Occipital lobe (tissue), 2 donors: ENCODE measurements around the gene PBX2. TPM values are rescaled to one million over a fixed set of nuclear protein-coding genes. Genes with fewer than 3 reads are reported as not detected.
A peak's percentile ranks its signal among the peaks of the same experiment; 100 is the strongest.

Experiments used
- DNase-seq: peaks from one replicate; lab custom pipeline; 2025; lab: John Stamatoyannopoulos, UW
- total RNA-seq: library from RNA; depleted of rRNA; stranded (reverse); fragments of >200 nt; gene quantifications from one replicate; pipeline ENCODE4 v1.2.3, GENCODE V29; 2014

Gene PBX2
- total RNA-seq, 1 donor from 2014 or later, result 18.1 TPM

GRCh38 chr6:32173051-32173727, 16.8 kb downstream of the PBX2 start:
- DNase-seq, result no peak

- no peak for DNase-seq
Observed at GRCh38 chr6:32171234-32171633, 18.8 kb downstream of the PBX2 start.

DNA sequence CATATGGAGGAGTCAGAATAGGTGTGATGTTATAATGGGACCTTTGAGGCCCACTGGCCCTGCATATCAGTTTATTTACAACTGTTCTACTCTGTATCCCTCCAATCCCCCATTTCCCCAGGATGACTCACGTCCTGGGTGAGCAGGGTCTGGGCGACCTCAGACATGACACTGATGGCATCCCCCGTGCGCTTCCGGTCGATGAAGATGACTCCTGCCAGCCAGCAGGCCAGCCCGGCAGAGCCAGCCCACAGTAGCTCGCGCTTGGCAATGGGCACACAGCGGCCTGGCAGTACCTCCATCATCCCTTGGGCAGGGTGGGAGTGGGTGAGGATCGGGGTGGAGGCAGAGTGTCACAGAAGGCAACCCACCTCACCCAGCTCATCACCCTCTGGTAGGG, 19.7 kb downstream of the PBX2 start:
- no peak for DNase-seq

GRCh38 chr6:32168807-32169591, 21.0 kb downstream of the PBX2 start:
- no peak for DNase-seq

GRCh38 chr6:32168350-32168749, 21.7 kb downstream of the PBX2 start:
- no peak for DNase-seq

- no peak for DNase-seq
Observed at GRCh38 chr6:32167761-32168262, 22.2 kb downstream of the PBX2 start.

GRCh38 chr6:32167154-32167760, 22.7 kb downstream of the PBX2 start:
- no peak for DNase-seq

- no peak for DNase-seq
Observed at GRCh38 chr6:32166411-32167061, 23.5 kb downstream of the PBX2 start.

DNA sequence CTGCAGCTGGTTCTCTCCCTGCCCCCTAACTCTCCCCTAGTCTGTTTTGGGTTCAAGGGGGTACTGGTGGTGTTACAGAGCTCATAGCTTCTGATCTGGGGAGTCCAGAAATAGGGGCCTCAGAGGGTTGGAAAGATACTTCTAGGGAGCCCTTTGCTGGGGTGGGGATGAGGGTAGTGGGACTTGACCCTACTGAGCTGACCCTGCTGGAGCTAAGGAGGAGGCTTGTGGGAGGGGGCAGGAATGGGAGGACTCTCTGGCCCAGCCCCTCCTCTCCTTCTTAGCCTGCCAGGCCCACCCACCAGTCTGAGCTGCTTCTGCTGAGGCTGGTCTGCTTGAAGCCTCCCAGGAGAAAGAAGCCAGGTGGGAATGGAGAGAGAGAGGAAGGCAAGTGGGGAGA, 25.7 kb downstream of the PBX2 start, which contains the start of gene EGFL8:
TSS of gene EGFL8 (plus strand) at position 301 of the 400 bp plus-strand sequence. CDS start 1,571 bp downstream, outside the sequence.
- no peak for DNase-seq

GRCh38 chr6:32163559-32164258, 26.3 kb downstream of the PBX2 start:
- no peak for DNase-seq

GRCh38 chr6:32158052-32158451, 31.9 kb downstream of the PBX2 start:
- DNase-seq, result no peak

GRCh38 chr6:32156891-32157290, 33.1 kb downstream of the PBX2 start:
- DNase-seq, result no peak

DNA sequence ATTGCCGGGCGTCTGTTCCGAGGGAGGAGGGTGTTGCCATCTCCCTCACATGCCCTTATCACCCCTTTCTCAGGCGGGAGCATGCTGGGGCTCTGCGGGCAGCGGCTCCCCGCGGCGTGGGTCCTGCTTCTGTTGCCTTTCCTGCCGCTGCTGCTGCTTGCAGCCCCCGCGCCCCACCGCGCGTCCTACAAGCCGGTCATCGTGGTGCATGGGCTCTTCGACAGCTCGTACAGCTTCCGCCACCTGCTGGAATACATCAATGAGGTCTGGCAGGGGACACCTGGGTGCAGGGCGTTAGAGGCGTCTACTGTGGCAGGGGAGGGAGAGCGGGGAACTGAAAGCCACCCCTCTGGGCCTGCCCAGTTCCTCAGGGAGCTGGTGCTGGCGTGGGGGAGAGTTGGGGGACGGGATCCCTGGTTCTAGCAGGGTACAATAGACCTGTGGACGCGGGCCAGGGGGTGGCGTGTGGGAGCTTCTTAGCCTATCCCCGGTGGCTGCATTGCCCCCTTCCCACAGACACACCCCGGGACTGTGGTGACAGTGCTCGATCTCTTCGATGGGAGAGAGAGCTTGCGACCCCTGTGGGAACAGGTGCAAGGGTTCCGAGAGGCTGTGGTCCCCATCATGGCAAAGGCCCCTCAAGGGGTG, 35.4 kb downstream of the PBX2 start:
- DNase-seq, result no peak

DNA sequence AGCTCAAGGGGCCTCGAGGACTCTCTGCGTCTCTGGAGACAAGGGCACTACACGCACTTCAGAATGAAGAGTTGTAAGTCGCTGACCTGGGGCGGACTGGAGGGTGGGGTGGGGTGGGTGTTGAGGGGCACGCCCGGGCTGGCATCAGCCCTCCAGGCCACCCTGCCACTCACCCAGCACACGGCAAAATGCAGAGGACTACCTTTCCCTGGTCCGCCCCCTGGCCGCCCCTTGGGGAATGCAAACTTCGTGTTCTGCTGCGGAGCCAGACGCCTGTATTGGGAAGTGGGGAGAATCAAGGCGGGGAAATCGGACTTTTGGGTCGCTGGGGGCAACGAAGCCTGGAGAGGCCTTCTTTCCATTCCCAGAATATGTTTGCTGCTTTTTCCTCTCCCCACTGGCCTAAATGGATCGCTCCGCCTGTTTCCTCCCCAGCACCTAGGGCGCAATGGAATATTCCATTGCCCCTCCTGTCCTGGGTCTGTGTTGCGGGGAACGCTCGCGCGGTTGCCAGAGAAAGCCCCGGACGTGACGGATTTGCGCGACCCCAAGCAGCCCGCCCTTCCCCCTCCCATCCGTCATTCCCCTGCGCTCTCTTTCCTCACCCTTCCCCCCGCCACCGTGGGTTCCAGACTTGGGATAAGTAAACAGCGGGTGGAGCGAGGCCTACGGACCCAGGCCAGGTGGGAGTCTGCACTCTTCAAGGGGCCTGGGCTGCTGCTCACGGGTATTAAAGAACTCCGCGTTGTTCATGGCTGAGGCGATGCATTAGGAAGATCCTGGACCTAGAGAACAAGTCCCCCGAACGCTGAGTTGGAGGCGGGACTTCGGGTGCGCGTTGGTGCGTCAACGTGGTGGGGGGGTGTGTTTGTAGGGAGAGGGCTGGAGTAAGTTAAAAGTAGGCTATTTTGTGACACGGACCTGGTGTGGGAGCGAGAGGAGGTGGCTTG, 36.2 kb downstream of the PBX2 start, which contains the start of gene PPT2:
TSS of gene PPT2 (plus strand) at position 578 of the 950 bp plus-strand sequence. CDS start 454 bp downstream, outside the sequence.
- DNase-seq, result peak; percentile 85

- DNase-seq, result no peak
Observed at GRCh38 chr6:32152769-32153563, 37.0 kb downstream of the PBX2 start.

- peak; percentile 46 for DNase-seq
Observed at GRCh38 chr6:32151863-32152768, 37.9 kb downstream of the PBX2 start, which contains the start of gene PRRT1. TSS of gene PRRT1 (minus strand) at chr6:32151939. CDS start at chr6:32151827, 112 bp downstream.

DNA sequence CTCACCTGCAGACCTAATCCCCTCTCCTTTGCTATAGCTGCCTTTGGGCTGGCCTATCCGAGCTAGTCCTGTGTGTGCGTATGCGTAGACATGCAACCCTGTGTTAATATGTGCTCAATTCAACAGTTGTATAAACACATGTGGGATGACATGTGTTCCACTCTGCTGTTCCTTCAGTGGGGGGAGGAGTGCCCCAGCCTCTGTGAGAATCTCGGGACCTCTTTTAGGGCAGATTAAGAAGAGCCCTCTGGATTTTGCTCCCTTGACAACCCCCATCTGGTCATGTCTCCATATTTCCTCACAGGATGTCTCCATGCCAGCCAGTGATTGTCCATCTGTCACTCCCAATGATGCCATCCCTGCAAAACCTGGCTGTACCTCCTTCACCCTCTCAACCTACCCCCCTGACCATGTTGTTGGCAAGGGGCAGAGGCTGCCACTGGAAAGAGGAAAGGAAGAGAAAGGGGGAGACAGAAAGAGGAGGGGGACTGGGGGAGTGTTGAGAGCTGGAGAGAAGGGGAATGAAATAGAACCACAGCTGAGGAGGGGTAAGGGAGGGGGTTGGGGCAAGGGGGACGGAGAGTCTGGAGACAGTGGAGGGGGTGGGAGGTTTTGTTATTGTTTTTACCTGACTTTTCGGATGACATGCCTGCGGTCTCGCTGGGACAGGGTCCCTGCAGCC, 38.7 kb downstream of the PBX2 start:
- no peak for DNase-seq
